C4-2B (cell line): Measurements from ENCODE around the gene NR4A1.

Source experiments
- H3K27ac ChIP-seq: fragments of 450-650 bp; 2 replicates; pipeline ENCODE4 v1.5.1; 2017
- ZFX ChIP-seq: fragments of 450-650 bp; IDR thresholded peaks from 2 replicates; pipeline ENCODE4 v1.6.1; 2017
- TF ChIP-seq, protein P1 (sequence below): fragments of 450-650 bp; conservative IDR thresholded peaks from 2 replicates; pipeline ENCODE4 v1.5.1; 2017; ENCODE audit warnings: mild to moderate bottlenecking

The NR4A1 gene

GRCh38 chr12:52070185-52070925, 19.1 kb downstream of the NR4A1 start:
- H3K27ac ChIP-seq, result peak overlapping the region; percentile 88
- no peak for TF ChIP-seq ZFX
- TF ChIP-seq, protein P1, sequence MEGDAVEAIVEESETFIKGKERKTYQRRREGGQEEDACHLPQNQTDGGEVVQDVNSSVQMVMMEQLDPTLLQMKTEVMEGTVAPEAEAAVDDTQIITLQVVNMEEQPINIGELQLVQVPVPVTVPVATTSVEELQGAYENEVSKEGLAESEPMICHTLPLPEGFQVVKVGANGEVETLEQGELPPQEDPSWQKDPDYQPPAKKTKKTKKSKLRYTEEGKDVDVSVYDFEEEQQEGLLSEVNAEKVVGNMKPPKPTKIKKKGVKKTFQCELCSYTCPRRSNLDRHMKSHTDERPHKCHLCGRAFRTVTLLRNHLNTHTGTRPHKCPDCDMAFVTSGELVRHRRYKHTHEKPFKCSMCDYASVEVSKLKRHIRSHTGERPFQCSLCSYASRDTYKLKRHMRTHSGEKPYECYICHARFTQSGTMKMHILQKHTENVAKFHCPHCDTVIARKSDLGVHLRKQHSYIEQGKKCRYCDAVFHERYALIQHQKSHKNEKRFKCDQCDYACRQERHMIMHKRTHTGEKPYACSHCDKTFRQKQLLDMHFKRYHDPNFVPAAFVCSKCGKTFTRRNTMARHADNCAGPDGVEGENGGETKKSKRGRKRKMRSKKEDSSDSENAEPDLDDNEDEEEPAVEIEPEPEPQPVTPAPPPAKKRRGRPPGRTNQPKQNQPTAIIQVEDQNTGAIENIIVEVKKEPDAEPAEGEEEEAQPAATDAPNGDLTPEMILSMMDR, result no peak

DNA sequence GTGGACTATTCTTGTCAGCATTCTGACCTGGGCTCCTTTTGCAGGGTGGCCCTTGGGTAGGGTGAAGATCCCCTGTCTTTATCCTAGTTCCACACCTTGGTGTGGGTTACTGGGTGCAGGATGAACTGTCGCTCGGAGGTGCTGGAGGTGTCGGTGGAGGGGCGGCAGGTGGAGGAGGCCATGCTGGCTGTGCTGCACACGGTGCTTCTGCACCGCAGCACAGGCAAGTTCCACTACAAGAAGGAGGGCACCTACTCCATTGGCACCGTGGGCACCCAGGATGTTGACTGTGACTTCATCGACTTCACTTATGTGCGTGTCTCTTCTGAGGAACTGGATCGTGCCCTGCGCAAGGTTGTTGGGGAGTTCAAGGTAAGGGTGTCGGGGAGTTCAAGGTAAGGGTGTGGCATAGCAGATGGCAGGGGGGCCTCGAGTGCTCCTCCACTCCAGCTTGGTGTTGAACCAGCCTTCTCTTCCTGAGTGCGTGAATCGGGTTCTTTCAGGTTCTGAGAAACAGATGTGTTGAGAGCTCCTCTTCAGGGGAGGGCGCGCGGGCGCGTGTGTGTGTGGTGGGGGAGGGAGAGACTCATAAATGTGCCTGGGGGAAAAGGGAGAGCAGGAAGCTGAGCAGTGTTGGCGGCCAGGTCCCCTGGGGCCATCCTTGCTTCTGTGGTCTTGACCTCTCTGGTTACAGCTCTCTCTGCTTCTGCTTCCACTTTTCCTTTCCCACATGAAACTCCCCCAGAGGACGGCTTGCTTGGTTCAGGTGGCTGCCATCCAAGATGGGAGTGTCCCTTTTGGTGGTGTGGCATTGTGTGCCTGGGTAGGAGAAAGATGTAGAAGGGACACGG, 22.5 kb downstream of the NR4A1 start:
- TF ChIP-seq, protein P1, result no peak
- TF ChIP-seq ZFX, result no peak
- H3K27ac ChIP-seq, result peak overlapping the region; percentile 1; the same call in 1 of the 2 replicates

- H3K27ac ChIP-seq, result peak overlapping the region; percentile 2
- no peak for TF ChIP-seq ZFX
- TF ChIP-seq, protein P1, result no peak
Measured at GRCh38 chr12:52074971-52075724, 23.9 kb downstream of the NR4A1 start.

DNA sequence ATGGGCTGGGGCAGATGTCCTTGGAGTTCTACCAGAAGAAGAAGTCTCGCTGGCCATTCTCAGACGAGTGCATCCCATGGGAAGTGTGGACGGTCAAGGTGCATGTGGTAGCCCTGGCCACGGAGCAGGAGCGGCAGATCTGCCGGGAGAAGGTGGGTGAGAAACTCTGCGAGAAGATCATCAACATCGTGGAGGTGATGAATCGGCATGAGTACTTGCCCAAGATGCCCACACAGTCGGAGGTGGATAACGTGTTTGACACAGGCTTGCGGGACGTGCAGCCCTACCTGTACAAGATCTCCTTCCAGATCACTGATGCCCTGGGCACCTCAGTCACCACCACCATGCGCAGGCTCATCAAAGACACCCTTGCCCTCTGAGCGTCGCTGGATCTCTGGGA, 25.6 kb downstream of the NR4A1 start:
- TF ChIP-seq ZFX, result no peak
- TF ChIP-seq, protein P1, result no peak
- H3K27ac ChIP-seq, result no peak overlapping the region

DNA sequence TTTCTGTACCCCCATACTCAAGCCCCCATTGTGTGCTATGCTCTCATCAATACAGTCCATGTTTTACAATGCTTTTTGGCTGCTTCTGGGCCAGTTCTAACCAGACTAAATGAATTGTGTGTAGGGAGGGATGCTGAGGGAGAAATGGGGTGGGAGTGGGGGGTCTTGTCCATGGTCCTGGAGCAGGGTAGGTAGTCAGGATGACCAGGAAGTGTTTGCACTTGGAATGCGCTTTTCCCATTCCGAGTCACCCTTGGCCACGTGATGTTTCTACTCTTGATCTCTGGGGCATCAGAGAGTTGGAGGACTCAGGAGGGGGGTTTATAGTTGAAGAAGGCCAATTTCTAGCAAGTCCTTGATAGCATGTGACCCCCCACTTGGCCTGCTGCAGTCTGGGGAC, 27.0 kb downstream of the NR4A1 start:
- H3K27ac ChIP-seq, result no peak overlapping the region
- TF ChIP-seq, protein P1, result no peak
- TF ChIP-seq ZFX, result no peak

DNA sequence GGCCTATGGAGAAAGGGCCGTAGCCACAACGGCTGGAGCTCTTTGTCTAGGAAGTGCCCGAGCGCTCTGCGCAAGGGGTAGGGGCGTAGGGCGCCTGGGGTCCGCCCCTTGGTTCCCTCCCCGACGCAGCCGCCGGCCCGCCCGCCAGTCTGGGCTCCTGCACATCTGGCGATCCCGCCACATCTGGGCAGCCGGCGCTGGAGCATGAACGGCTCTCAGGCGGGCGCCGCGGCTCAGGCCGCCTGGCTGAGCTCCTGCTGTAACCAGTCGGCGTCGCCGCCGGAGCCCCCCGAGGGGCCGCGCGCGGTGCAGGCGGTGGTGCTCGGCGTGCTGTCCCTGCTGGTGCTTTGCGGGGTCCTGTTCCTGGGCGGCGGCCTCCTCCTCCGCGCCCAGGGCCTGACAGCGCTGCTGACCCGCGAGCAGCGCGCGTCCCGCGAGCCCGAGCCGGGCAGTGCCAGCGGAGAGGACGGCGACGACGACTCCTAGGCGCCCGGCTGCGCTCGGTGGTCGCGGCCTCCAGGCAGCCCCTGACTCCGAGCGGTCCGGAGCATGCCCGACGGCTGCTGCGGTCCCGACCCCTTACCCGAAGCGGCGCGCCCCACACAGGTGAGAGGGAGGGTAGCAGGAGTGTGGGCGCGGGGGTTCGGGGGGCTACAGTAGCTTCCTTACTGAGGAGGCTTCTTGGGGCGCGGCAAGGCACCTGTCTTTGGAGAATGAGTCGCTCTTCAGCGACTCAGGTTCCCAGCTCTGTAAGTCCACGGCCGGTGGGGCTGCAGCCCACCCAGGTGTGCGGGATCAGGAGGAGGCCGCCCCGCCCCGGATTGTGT, 28.5 kb downstream of the NR4A1 start, which contains the start of gene SMIM41:
Gene SMIM41, plus strand, starts transcription at position 129 of the 827 bp plus-strand sequence. Its CDS starts 76 bp downstream, at position 205.
- no peak within 1 kb of the TSS for H3K27ac ChIP-seq
- TF ChIP-seq ZFX, result no peak
- TF ChIP-seq, protein P1, result no peak
